Stimulated activated CD4-positive, alpha-beta T cell treated with anti-CD3 and anti-CD28 coated beads, Interleukin-12 subunit alpha, Interleukin-12 subunit beta, amount 100 ng/mL, for 4 hours (primary cell): ENCODE results near the gene CHSY1.

ENCODE experiments used
- DNase-seq: peaks from one replicate; pipeline ENCODE4 v3.0.0-alpha.2; 2020

The CHSY1 gene

GRCh38 chr15:101209285-101209845, 42.5 kb downstream of the CHSY1 start:
- DNase-seq: no peak

GRCh38 chr15:101207867-101208288, 44.0 kb downstream of the CHSY1 start:
- DNase-seq: no peak

GRCh38 chr15:101206176-101206591, 45.7 kb downstream of the CHSY1 start:
- peak; percentile 77 for DNase-seq

- no peak for DNase-seq
Observed at GRCh38 chr15:101204739-101205535, 46.9 kb downstream of the CHSY1 start.

- DNase-seq: no peak
Observed at GRCh38 chr15:101203607-101204189, 48.1 kb downstream of the CHSY1 start.

GRCh38 chr15:101203029-101203573, 48.7 kb downstream of the CHSY1 start:
- DNase-seq: no peak

- DNase-seq: no peak
Observed at GRCh38 chr15:101201411-101202174, 50.3 kb downstream of the CHSY1 start.

- no peak for DNase-seq
Observed at GRCh38 chr15:101200181-101200580, 51.7 kb downstream of the CHSY1 start.

GRCh38 chr15:101198800-101199199, 53.0 kb downstream of the CHSY1 start:
- DNase-seq: no peak

GRCh38 chr15:101198031-101198575, 53.7 kb downstream of the CHSY1 start:
- no peak for DNase-seq

- no peak for DNase-seq
Observed at GRCh38 chr15:101194546-101195125, 57.2 kb downstream of the CHSY1 start.

- no peak for DNase-seq
Observed at GRCh38 chr15:101193806-101194545, 57.9 kb downstream of the CHSY1 start.

- no peak for DNase-seq
Observed at GRCh38 chr15:101193120-101193644, 58.7 kb downstream of the CHSY1 start.

GRCh38 chr15:101192081-101192480, 59.8 kb downstream of the CHSY1 start:
- no peak for DNase-seq

GRCh38 chr15:101191242-101191641, 60.6 kb downstream of the CHSY1 start:
- no peak for DNase-seq

- DNase-seq: no peak
Observed at GRCh38 chr15:101190092-101190595, 61.7 kb downstream of the CHSY1 start.

GRCh38 chr15:101189409-101190091, 62.3 kb downstream of the CHSY1 start:
- DNase-seq: no peak

- DNase-seq: no peak
Observed at GRCh38 chr15:101188637-101189408, 63.0 kb downstream of the CHSY1 start.

- DNase-seq: no peak
Observed at GRCh38 chr15:101187820-101188636, 63.8 kb downstream of the CHSY1 start.
